HepG2 (cell line): ENCODE results near the gene PIGV. TPM values are rescaled to one million over a fixed set of nuclear protein-coding genes. Genes with fewer than 3 reads are reported as not detected.

Source experiments
- AHDC1 ChIP-seq: sonication (generic); formaldehyde crosslinking; IDR thresholded peaks from 2 replicates; pipeline ENCODE4 v1.5.1; 2020; ENCODE audit warnings: mild to moderate bottlenecking, missing genetic modification reagents, borderline replicate concordance
- ATF3 ChIP-seq: sonication (generic); formaldehyde crosslinking; IDR thresholded peaks from 2 replicates; pipeline ENCODE4 v1.4.0; 2020; ENCODE audit warnings: missing genetic modification reagents
- CEBPB ChIP-seq: IDR thresholded peaks from 2 replicates; pipeline ENCODE4 v1.6.1; 2011; ENCODE audit warnings: low read depth, low read length, improper control_type of control experiment, borderline replicate concordance
- GZF1 ChIP-seq: sonication (generic); formaldehyde crosslinking; IDR thresholded peaks from 2 replicates; pipeline ENCODE4 v1.5.1; 2020; ENCODE audit warnings: mild to moderate bottlenecking, missing genetic modification reagents
- HMGXB3 ChIP-seq: sonication (generic); formaldehyde crosslinking; IDR thresholded peaks from 2 replicates; pipeline ENCODE4 v1.4.0; 2020; ENCODE audit warnings: missing genetic modification reagents, borderline replicate concordance
- MIER3 ChIP-seq: IDR thresholded peaks from 2 replicates; pipeline ENCODE4 v1.6.1; 2016; ENCODE audit warnings: missing compliant biosample characterization, borderline replicate concordance
- PRPF4 ChIP-seq: fragments of 200-400 bp; formaldehyde crosslinking; IDR thresholded peaks from 2 replicates; pipeline ENCODE4 v1.6.1; 2016; ENCODE audit warnings: low read length, low read depth; ENCODE audit not compliant: poor library complexity, severe bottlenecking
- TOPORS ChIP-seq: sonication (generic); formaldehyde crosslinking; IDR thresholded peaks from 2 replicates; pipeline ENCODE4 v1.8.0; 2023; ENCODE audit warnings: mild to moderate bottlenecking, missing genetic modification reagents
- WIZ ChIP-seq: sonication (generic); formaldehyde crosslinking; IDR thresholded peaks from 2 replicates; pipeline ENCODE4 v1.5.1; 2020; ENCODE audit warnings: mild to moderate bottlenecking, missing genetic modification reagents
- ZMAT3 ChIP-seq: sonication (generic); formaldehyde crosslinking; conservative IDR thresholded peaks from 2 replicates; pipeline ENCODE4 v1.7.0; 2021; ENCODE audit warnings: missing genetic modification reagents
- ZNF609 ChIP-seq: sonication (generic); formaldehyde crosslinking; IDR thresholded peaks from 2 replicates; pipeline ENCODE4 v1.4.0; 2020; ENCODE audit warnings: mild to moderate bottlenecking, missing genetic modification reagents, borderline replicate concordance
- ZNF761 ChIP-seq: sonication (generic); formaldehyde crosslinking; conservative IDR thresholded peaks from 2 replicates; pipeline ENCODE4 v1.4.0; 2020; ENCODE audit warnings: mild to moderate bottlenecking, missing genetic modification reagents
- polyA plus RNA-seq, 8 experiments: library from polyadenylated mRNA; depleted of rRNA in 3 of 8; stranded (reverse) in 7 of 8; unstranded in 1 of 8; fragments of >200 nt; fragmentation: Illumina TruSeq in 4 of 8; extraction: Trizol in 4 of 8; gene quantifications; 2 replicates each; pipeline versions ENCODE4 v1.2.1 to v1.2.3, GENCODE V29; 2011 to 2016; ENCODE audit warnings: low read depth in 4 of 8, missing spikeins in 1 of 8, mixed read lengths in 1 of 8; ENCODE audit not compliant: insufficient read depth in 1 of 8
- total RNA-seq, 5 experiments: library from RNA; depleted of rRNA; stranded (reverse); fragments of >200 nt; fragmentation: Illumina TruSeq; extraction: Trizol; gene quantifications; 2 replicates each; pipeline ENCODE4 v1.2.3, GENCODE V29; 2016; ENCODE audit warnings: low read depth in 1 of 5

Gene PIGV
- total and polyA plus RNA-seq, 2 of the 13 experiments (the other 11 are each of a cell fraction or from before 2014, with no cell fraction given), result 13.5 to 22.7 TPM

- TF ChIP-seq ZNF609 (CRISPR knock-in tag) (peak; percentile 45; the same call in 1 of the 2 replicates), MIER3 (CRISPR knock-in tag) (0 out of 2 replicates have a peak, but pooled peaks have one; percentile 33), ZMAT3 (CRISPR knock-in tag) (no peak), ZNF761 (CRISPR knock-in tag) (no peak), CEBPB (no peak), AHDC1 (CRISPR knock-in tag) (no peak), HMGXB3 (no peak), WIZ (CRISPR knock-in tag) (no peak), ATF3 (CRISPR knock-in tag) (no peak), GZF1 (CRISPR knock-in tag) (no peak), PRPF4 (no peak), TOPORS (CRISPR knock-in tag) (no peak)
These were observed 51.0 kb downstream of the PIGV start (continued) for GRCh38 chr1:26838474-26839338.
